Osteocyte (in vitro differentiated cells): Measurements from ENCODE around the gene RGS19. TPM values are rescaled to one million over a fixed set of nuclear protein-coding genes. Genes with fewer than 3 reads are reported as not detected.
A peak's percentile ranks its signal among the peaks of the same experiment; 100 is the strongest.

Experiments
- DNase-seq: peaks from one replicate; pipeline ENCODE4 v3.0.0; 2021; ENCODE audit warnings: mixed read lengths; ENCODE audit not compliant: unreplicated experiment; ENCODE audit errors: extremely low spot score
- H3K27ac Mint-ChIP-seq: one replicate; pipeline ENCODE4 v1.8.0; 2021; ENCODE audit warnings: mild to moderate bottlenecking, mixed read lengths; ENCODE audit not compliant: unreplicated experiment
- H3K27me3 Mint-ChIP-seq: one replicate; pipeline ENCODE4 v1.8.0; 2021; ENCODE audit warnings: mixed read lengths; ENCODE audit not compliant: unreplicated experiment
- H3K36me3 Mint-ChIP-seq: one replicate; pipeline ENCODE4 v1.8.0; 2021; ENCODE audit warnings: mixed read lengths; ENCODE audit not compliant: unreplicated experiment
- H3K4me1 Mint-ChIP-seq: one replicate; pipeline ENCODE4 v1.8.0; 2021; ENCODE audit warnings: mixed read lengths; ENCODE audit not compliant: unreplicated experiment
- H3K4me3 Mint-ChIP-seq: one replicate; pipeline ENCODE4 v1.8.0; 2021; ENCODE audit warnings: mild to moderate bottlenecking, moderate library complexity, mixed read lengths; ENCODE audit not compliant: unreplicated experiment
- H3K9me3 Mint-ChIP-seq: one replicate; pipeline ENCODE4 v1.8.0; 2021; ENCODE audit warnings: mixed read lengths; ENCODE audit not compliant: unreplicated experiment
- total RNA-seq: library from RNA; stranded (reverse); gene quantifications from 2 replicates; pipeline ENCODE4 v1.2.1, GENCODE V29; 2021
- TF ChIP-seq, protein P1 (sequence below): fragments of 200-600 bp; sonication (generic); IDR thresholded peaks from 2 replicates; pipeline ENCODE4 v1.5.0; 2021; ENCODE audit warnings: antibody characterized with exemption, mild to moderate bottlenecking, moderate library complexity

RGS19 gene
- total RNA-seq, 1 donor from 2014 or later, result 8.0 TPM

- Mint-ChIP-seq H3K9me3 (no peaks in the 10 kb centered on the region), H3K36me3 (no peaks in the 10 kb centered on the region), H3K27me3 (no peaks in the 10 kb centered on the region), H3K4me1 (peaks cover 35% of the 10 kb centered on the region), H3K27ac (no peak within 1 kb of the TSS), H3K4me3 (peak within 1 kb of the TSS; percentile 67)
- TF ChIP-seq, protein P1, sequence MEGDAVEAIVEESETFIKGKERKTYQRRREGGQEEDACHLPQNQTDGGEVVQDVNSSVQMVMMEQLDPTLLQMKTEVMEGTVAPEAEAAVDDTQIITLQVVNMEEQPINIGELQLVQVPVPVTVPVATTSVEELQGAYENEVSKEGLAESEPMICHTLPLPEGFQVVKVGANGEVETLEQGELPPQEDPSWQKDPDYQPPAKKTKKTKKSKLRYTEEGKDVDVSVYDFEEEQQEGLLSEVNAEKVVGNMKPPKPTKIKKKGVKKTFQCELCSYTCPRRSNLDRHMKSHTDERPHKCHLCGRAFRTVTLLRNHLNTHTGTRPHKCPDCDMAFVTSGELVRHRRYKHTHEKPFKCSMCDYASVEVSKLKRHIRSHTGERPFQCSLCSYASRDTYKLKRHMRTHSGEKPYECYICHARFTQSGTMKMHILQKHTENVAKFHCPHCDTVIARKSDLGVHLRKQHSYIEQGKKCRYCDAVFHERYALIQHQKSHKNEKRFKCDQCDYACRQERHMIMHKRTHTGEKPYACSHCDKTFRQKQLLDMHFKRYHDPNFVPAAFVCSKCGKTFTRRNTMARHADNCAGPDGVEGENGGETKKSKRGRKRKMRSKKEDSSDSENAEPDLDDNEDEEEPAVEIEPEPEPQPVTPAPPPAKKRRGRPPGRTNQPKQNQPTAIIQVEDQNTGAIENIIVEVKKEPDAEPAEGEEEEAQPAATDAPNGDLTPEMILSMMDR, result no peak
- no peak for DNase-seq
Observed at GRCh38 chr20:64049060-64049877, 30.0 kb downstream of the RGS19 start, which contains the start of gene SOX18. Gene SOX18 (minus strand): TSS chr20:64049639. CDS start chr20:64049516, 123 bp downstream.

- H3K9me3 Mint-ChIP-seq, result no peaks in the 10 kb centered on the region
- H3K27ac Mint-ChIP-seq, result no peak overlapping the region
- no peak for DNase-seq
- H3K27me3 Mint-ChIP-seq, result no peaks in the 10 kb centered on the region
- H3K4me1 Mint-ChIP-seq, result peaks cover 34% of the 10 kb centered on the region
- H3K4me3 Mint-ChIP-seq, result no peak overlapping the region
- TF ChIP-seq, protein P1, result no peak
- no peaks in the 10 kb centered on the region for H3K36me3 Mint-ChIP-seq
Observed at GRCh38 chr20:64048402-64049044, 30.8 kb downstream of the RGS19 start.

- Mint-ChIP-seq H3K4me3 (no peak overlapping the region), H3K27me3 (no peaks in the 10 kb centered on the region), H3K27ac (no peak overlapping the region), H3K36me3 (no peaks in the 10 kb centered on the region), H3K4me1 (peaks cover 32% of the 10 kb centered on the region), H3K9me3 (no peaks in the 10 kb centered on the region)
- no peak for DNase-seq
- TF ChIP-seq, protein P1, result no peak
Observed at GRCh38 chr20:64047968-64048401, 31.3 kb downstream of the RGS19 start.

DNA sequence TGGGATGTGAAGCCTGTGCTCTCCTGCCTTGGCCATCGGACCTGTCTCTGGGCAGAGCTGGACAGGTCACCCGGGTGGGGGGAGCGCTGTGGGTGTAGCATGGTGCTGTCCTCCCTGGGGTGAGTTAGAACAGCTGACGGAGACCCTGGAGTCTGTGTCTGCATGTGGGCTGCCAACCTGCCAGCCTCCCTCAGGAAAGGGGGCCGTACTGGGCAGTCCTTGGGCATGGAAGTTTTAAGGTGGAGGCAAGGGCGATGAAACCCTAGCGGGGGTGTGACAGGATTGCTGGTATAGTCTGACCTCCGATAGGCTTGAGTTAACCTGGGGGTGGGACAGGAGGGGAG lies 32.3 kb downstream of the RGS19 start:
- Mint-ChIP-seq H3K27me3 (no peaks in the 10 kb centered on the region), H3K36me3 (no peaks in the 10 kb centered on the region), H3K9me3 (no peaks in the 10 kb centered on the region), H3K4me3 (no peak overlapping the region), H3K27ac (no peak overlapping the region), H3K4me1 (peaks cover 34% of the 10 kb centered on the region)
- DNase-seq, result no peak
- TF ChIP-seq, protein P1, result no peak

DNA sequence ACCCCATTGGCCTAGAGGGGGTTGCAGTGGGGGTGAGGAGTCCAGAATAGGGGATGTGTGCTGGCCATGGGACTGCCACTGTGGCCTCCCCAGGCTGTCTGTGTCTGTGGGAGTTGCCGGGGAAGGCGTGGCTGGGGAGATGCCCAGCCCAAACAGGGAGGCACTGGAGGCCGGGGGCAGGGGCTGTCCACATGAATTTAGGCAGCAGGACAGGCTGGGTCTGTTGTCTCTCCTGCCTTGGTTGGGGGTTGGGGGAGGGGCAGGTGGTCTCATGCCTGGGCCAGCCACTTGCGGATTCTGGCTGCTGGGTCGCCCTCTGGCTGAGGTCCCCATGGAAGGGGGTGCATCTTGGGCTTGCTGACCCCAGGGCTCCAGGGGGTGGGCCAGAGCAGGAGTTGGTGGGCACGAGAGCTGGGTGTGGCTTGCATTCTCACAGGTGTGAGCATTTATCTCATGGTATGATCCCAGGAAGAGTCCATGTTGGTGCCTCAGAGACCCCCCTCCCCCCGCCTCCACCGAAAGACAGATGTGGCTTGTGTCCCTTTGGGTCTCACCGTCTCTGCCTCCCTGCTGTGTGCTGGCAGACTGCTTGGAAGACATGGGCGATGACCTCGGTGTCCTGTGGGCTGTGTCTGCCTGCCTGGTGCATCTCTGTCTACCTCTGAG lies 33.8 kb downstream of the RGS19 start:
- TF ChIP-seq, protein P1, result no peak
- H3K9me3 Mint-ChIP-seq, result no peaks in the 10 kb centered on the region
- peaks cover 3% of the 10 kb centered on the region for H3K27me3 Mint-ChIP-seq
- H3K27ac Mint-ChIP-seq, result peak overlapping the region; percentile 27
- peaks cover 37% of the 10 kb centered on the region for H3K4me1 Mint-ChIP-seq
- H3K36me3 Mint-ChIP-seq, result no peaks in the 10 kb centered on the region
- H3K4me3 Mint-ChIP-seq, result no peak overlapping the region
- no peak for DNase-seq
